ENCODE data around the gene STXBP5. TPM values are rescaled to one million over a fixed set of nuclear protein-coding genes. Genes with fewer than 3 reads are reported as not detected.

STXBP5 gene
- total and polyA plus RNA-seq, 2 experiments from 2014 or later = 4.9 to 49.9 TPM

GRCh38 chr6:147389463-147389862 lies 185.2 kb downstream of the STXBP5 start:
- Histone ChIP-seq H2AFZ (no peak overlapping the region), H3K4me2 (ENCODE audit: unreplicated experiment) (no peak overlapping the region), H3F3A (ENCODE audit: insufficient read depth) (peaks cover 4% of the 10 kb centered on the region; the same call in 1 of the 2 replicates), H3K36me3 (ENCODE audit: low read depth) (peaks cover 16% of the 10 kb centered on the region; the same call in 1 of the 2 replicates), H4K20me1 (ENCODE audit: insufficient read depth) (no peaks in the 10 kb centered on the region), H3K4me1 (ENCODE audit: insufficient read depth) (peaks cover 2% of the 10 kb centered on the region; the same call in 1 of the 2 replicates), H3K27me3 (replicated peaks; ENCODE audit: insufficient read depth) (no peaks in the 10 kb centered on the region), H3K9me3 (ENCODE audit: low read depth) (no peaks in the 10 kb centered on the region), H3K9me2 (ENCODE audit: insufficient read depth) (no peaks in the 10 kb centered on the region), H3K27ac (no peak overlapping the region), H3K79me2 (ENCODE audit: insufficient read depth) (no peaks in the 10 kb centered on the region), H3K9ac (no peak overlapping the region), H3K4me3 (no peak overlapping the region)
- in situ Hi-C loops (cut with MboI) = no loop called here
- 100% methylated on average over 1 of the region's 1 CpG for WGBS, 2 experiments (ENCODE audit: low coverage in 1 of 2, low lambda C conversion rate in 2 of 2, missing lambda C conversion rate in 2 of 2)
- TF ChIP-seq EZH2phosphoT487 (IDR thresholded peaks at IDR 0.05; ENCODE audit: insufficient read depth, low read depth) (no peak), EZH2 (IDR thresholded peaks at IDR 0.05; ENCODE audit: insufficient read depth, poor library complexity, severe bottlenecking) (no peak)
- DNase-seq = no peak

DNA sequence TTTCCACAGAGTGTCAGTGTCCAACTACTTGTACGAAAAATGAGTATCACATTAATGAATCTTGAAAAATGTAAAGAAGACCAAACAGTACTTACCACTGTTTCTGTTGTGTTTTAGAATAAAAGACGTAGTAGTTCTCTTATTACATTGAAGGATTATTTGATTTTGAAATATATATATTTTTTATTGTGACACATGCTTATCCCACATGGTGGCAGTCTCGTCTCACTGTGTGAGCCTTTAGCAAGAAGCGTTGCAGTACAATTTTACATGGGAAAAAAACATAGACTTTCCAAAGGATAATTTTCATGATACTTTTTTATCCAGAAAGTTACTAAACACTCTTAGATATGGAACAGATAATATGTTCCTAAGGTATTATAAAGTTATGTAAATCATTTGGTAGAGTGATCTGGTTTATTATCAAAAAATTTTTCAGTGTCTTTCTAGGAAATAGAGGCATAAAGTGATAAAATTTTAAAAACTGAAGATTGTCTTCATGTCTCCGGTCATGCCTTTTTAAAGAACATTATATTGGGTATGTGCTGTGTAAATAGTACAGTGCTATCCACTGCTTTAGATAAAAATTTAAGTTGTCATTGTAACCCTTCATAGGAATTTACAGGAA lies 186.8 kb downstream of the STXBP5 start:
- H3K27me3 ChIP-seq (replicated peaks; ENCODE audit: insufficient read depth) = no peaks in the 10 kb centered on the region
- in situ Hi-C loops (cut with MboI) = no loop called here
- peak; percentile 44 for DNase-seq
- H2AFZ ChIP-seq = no peak overlapping the region
- H3K79me2 ChIP-seq (ENCODE audit: insufficient read depth) = no peaks in the 10 kb centered on the region
- no peak for TF ChIP-seq EZH2phosphoT487 (IDR thresholded peaks at IDR 0.05; ENCODE audit: insufficient read depth, low read depth)
- TF ChIP-seq EZH2 (IDR thresholded peaks at IDR 0.05; ENCODE audit: insufficient read depth, poor library complexity, severe bottlenecking) = no peak
- H3K4me1 ChIP-seq (ENCODE audit: insufficient read depth) = peaks cover 9% of the 10 kb centered on the region; the same call in 1 of the 2 replicates
- H3K4me3 ChIP-seq = no peak overlapping the region
- no peak overlapping the region for H3K27ac ChIP-seq
- H3K36me3 ChIP-seq (ENCODE audit: low read depth) = 0 out of 2 replicates have a peak, but pooled peaks cover 3% of the 10 kb centered on the region
- peaks cover 4% of the 10 kb centered on the region; the same call in 1 of the 2 replicates for H3F3A ChIP-seq (ENCODE audit: insufficient read depth)
- no peak overlapping the region for H3K4me2 ChIP-seq (ENCODE audit: unreplicated experiment)
- H4K20me1 ChIP-seq (ENCODE audit: insufficient read depth) = no peaks in the 10 kb centered on the region
- 59% methylated on average over 5 of the region's 5 CpGs for WGBS, 2 experiments (ENCODE audit: low coverage in 1 of 2, low lambda C conversion rate in 2 of 2, missing lambda C conversion rate in 2 of 2)
- no peaks in the 10 kb centered on the region for H3K9me2 ChIP-seq (ENCODE audit: insufficient read depth)
- H3K9me3 ChIP-seq (ENCODE audit: low read depth) = no peaks in the 10 kb centered on the region
- H3K9ac ChIP-seq = no peak overlapping the region

DNA sequence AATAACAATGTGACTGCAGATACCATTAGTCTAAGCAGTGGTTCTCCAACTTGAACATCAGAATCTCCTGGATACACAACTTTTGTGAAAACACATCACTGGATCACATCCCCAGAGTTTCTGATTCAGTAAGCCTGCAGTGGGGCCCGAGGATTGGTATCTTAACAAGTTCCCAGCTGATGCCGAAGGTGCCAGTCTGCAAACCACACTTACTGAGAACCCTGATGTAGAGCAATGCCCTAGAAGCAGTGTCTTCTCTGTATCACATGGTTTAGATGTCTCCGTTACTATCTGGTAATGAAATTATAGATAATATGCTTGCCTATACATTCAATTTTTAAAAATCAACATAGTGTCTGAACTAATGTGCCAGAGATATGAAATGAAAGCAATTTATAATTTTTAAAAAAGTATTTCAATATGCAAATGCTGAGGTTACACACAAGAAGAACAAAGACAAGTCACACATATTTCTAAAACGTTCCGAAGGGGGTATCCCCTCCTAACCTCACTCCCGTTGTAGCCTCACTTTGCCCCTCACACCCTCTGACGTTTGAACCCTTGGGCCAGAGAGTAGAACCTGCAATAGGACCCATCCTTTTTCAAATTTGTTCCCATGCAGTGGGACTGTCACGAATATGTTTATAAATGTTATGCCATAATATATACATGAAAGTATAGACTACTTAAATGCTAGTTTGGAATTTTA lies 188.9 kb downstream of the STXBP5 start:
- Histone ChIP-seq H3K4me1 (ENCODE audit: insufficient read depth) (peaks cover 9% of the 10 kb centered on the region; the same call in 1 of the 2 replicates), H3K79me2 (ENCODE audit: insufficient read depth) (no peaks in the 10 kb centered on the region), H4K20me1 (ENCODE audit: insufficient read depth) (no peaks in the 10 kb centered on the region), H3K4me2 (ENCODE audit: unreplicated experiment) (no peak overlapping the region), H2AFZ (no peak overlapping the region), H3K9me2 (ENCODE audit: insufficient read depth) (no peaks in the 10 kb centered on the region), H3K9ac (no peak overlapping the region), H3K4me3 (no peak overlapping the region), H3K9me3 (ENCODE audit: low read depth) (no peaks in the 10 kb centered on the region), H3K27me3 (replicated peaks; ENCODE audit: insufficient read depth) (no peaks in the 10 kb centered on the region), H3K36me3 (ENCODE audit: low read depth) (0 out of 2 replicates have a peak, but pooled peaks cover under 1% of the 10 kb centered on the region), H3K27ac (no peak overlapping the region), H3F3A (ENCODE audit: insufficient read depth) (no peaks in the 10 kb centered on the region; the same call in 1 of the 2 replicates)
- in situ Hi-C loops (cut with MboI) = no loop called here
- TF ChIP-seq EZH2 (IDR thresholded peaks at IDR 0.05; ENCODE audit: insufficient read depth, poor library complexity, severe bottlenecking) = no peak
- no peak for TF ChIP-seq EZH2phosphoT487 (IDR thresholded peaks at IDR 0.05; ENCODE audit: insufficient read depth, low read depth)
- 64 to 72% methylated on average over 8 of the region's 8 CpGs for WGBS, 2 experiments (ENCODE audit: low coverage in 1 of 2, low lambda C conversion rate in 2 of 2, missing lambda C conversion rate in 2 of 2)
- no peak for DNase-seq

- Histone ChIP-seq H3K9me3 (ENCODE audit: low read depth) (no peaks in the 10 kb centered on the region), H3K9ac (no peak overlapping the region), H3F3A (ENCODE audit: insufficient read depth) (peaks cover 4% of the 10 kb centered on the region; the same call in 1 of the 2 replicates), H3K4me3 (no peak overlapping the region), H3K79me2 (ENCODE audit: insufficient read depth) (no peaks in the 10 kb centered on the region), H4K20me1 (ENCODE audit: insufficient read depth) (no peaks in the 10 kb centered on the region), H3K27ac (no peak overlapping the region), H3K4me1 (ENCODE audit: insufficient read depth) (peaks cover 9% of the 10 kb centered on the region; the same call in 1 of the 2 replicates), H3K27me3 (replicated peaks; ENCODE audit: insufficient read depth) (no peaks in the 10 kb centered on the region), H3K4me2 (ENCODE audit: unreplicated experiment) (no peak overlapping the region), H3K9me2 (ENCODE audit: insufficient read depth) (no peaks in the 10 kb centered on the region), H2AFZ (no peak overlapping the region), H3K36me3 (ENCODE audit: low read depth) (no peaks in the 10 kb centered on the region)
- no peak for TF ChIP-seq EZH2 (IDR thresholded peaks at IDR 0.05; ENCODE audit: insufficient read depth, poor library complexity, severe bottlenecking)
- TF ChIP-seq EZH2phosphoT487 (IDR thresholded peaks at IDR 0.05; ENCODE audit: insufficient read depth, low read depth) = no peak
- peak; percentile 38 for DNase-seq
- whole genome bisulfite sequencing, 2 experiments (ENCODE audit: low coverage in 1 of 2, low lambda C conversion rate in 2 of 2, missing lambda C conversion rate in 2 of 2) = 100% methylated on average over 1 of the region's 1 CpG
- in situ Hi-C loops (cut with MboI) = no loop called here
Measured at GRCh38 chr6:147395158-147395557, 190.9 kb downstream of the STXBP5 start.

Data from GM23248 (cell line).